Esophagus muscularis mucosa (tissue), 3 donors: Measurements from ENCODE around the gene CHST9.

ENCODE experiments used
- CTCF ChIP-seq, 3 experiments: fragments of 200-600 bp in 2 of 3; fragments of 450-650 bp in 1 of 3; sonication (generic) in 2 of 3; IDR thresholded peaks; one replicate each; pipeline ENCODE4 v1.5.1; 2017 to 2019; ENCODE audit warnings: antibody characterized with exemption in 3 of 3, mild to moderate bottlenecking in 2 of 3, moderate library complexity in 1 of 3
- POLR2A ChIP-seq: fragments of 450-650 bp; IDR thresholded peaks from one replicate; pipeline ENCODE4 v1.6.1; 2017; ENCODE audit warnings: antibody characterized with exemption, moderate library complexity, mild to moderate bottlenecking, low read depth
- POLR2AphosphoS5 ChIP-seq, 2 donors: sonication (generic); formaldehyde crosslinking; IDR thresholded peaks; one replicate each; pipeline ENCODE4 v1.6.1; 2017; ENCODE audit warnings: antibody characterized with exemption in 2 of 2

DNA sequence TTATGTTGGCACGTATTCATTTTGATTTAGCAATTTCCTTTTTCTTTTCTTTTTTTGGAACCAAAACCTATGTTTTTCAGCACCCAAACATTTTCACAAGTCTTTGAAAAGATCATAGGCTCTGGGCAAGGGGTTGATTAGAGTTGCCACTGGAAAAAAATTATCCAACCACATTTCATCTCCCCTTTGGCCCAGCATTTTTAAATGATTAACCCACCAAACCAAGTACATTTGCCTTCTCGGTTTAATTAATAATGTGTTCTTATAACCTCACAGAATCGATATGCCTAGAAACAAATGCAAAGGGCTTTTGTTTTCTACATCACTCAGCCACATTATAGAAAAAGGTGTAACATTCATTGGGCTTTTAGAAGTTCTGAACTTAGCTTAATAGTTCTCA is 66.1 kb downstream of the CHST9 start:
- TF ChIP-seq CTCF (IDR thresholded peaks at IDR 0.05) (no peak), POLR2A (no peak), POLR2AphosphoS5 (IDR thresholded peaks at IDR 0.05) (no peak)
